ENCODE results near the gene CNTN1. TPM values are rescaled to one million over a fixed set of nuclear protein-coding genes. Genes with fewer than 3 reads are reported as not detected.

The CNTN1 gene
- total RNA-seq, 1 experiment from 2014 or later: 4.6 TPM

- H3K36me3 ChIP-seq: no peaks in the 10 kb centered on the region
- H3K27me3 ChIP-seq (replicated peaks): no peaks in the 10 kb centered on the region
- DNase-seq (ENCODE audit: low read depth in 1 of 2, low spot score in 2 of 2): no peak
- no peak overlapping the region for H3K4me3 ChIP-seq
- no peaks in the 10 kb centered on the region for H3K9me3 ChIP-seq (replicated peaks)
- H3K27ac ChIP-seq: no peak overlapping the region
- H3K4me1 ChIP-seq (replicated peaks): no peaks in the 10 kb centered on the region
Measured at GRCh38 chr12:40820794-40821484, 128.7 kb downstream of the CNTN1 start.

GRCh38 chr12:40825156-40825555 is 132.9 kb downstream of the CNTN1 start:
- no peak for DNase-seq (ENCODE audit: low read depth in 1 of 2, low spot score in 2 of 2)
- Histone ChIP-seq H3K9me3 (replicated peaks) (no peaks in the 10 kb centered on the region), H3K27me3 (replicated peaks) (no peaks in the 10 kb centered on the region), H3K27ac (no peak overlapping the region), H3K4me1 (replicated peaks) (no peaks in the 10 kb centered on the region), H3K4me3 (no peak overlapping the region), H3K36me3 (no peaks in the 10 kb centered on the region)

- Histone ChIP-seq H3K4me3 (no peak overlapping the region), H3K4me1 (replicated peaks) (no peaks in the 10 kb centered on the region), H3K27me3 (replicated peaks) (no peaks in the 10 kb centered on the region), H3K9me3 (replicated peaks) (no peaks in the 10 kb centered on the region), H3K27ac (no peak overlapping the region), H3K36me3 (no peaks in the 10 kb centered on the region)
- DNase-seq (ENCODE audit: low read depth in 1 of 2, low spot score in 2 of 2): no peak
Measured at GRCh38 chr12:40827683-40828592, 135.7 kb downstream of the CNTN1 start.

DNA sequence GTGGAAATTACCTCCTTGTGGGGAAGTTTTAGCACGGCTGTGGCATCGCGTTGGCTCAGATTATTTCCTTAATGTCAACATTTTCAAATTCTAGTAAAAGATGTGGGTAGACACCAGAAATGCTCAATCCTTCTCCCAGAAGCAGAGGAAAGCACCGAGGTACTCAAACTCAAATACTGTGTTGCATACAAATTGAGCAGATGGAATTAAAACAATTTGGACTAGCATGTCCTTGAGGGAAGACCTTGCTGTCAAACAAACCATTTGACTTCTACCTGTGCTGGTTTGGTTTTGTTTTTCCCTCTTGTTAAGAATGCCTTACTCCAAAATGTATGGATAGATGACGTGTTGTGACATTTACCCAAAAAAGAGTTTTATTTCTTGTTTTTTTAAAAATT is 136.4 kb downstream of the CNTN1 start:
- Histone ChIP-seq H3K27me3 (replicated peaks) (no peaks in the 10 kb centered on the region), H3K4me1 (replicated peaks) (no peaks in the 10 kb centered on the region), H3K36me3 (no peaks in the 10 kb centered on the region), H3K9me3 (replicated peaks) (no peaks in the 10 kb centered on the region), H3K4me3 (no peak overlapping the region), H3K27ac (no peak overlapping the region)
- DNase-seq (ENCODE audit: low read depth in 1 of 2, low spot score in 2 of 2): no peak

DNA sequence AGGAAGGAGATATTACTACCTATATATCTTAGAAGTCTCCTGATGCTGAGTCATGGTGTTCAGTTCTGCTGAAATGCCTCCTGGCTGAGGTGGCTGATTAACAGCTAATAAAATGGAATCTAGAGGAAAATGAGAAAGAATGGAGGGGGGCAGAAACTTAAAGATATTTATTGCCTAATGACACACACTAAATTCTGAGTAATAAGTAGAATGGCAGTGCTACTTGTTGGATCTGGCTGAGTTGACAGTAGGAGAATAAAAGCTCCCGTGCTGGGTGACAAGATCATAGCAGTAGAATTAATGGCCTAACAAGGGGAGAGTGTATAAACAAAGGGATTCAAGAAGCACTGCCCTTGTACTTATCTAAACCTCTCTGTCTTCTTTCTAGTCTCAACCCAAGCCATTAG is 137.5 kb downstream of the CNTN1 start:
- no peaks in the 10 kb centered on the region for H3K9me3 ChIP-seq (replicated peaks)
- no peak for DNase-seq (ENCODE audit: low read depth in 1 of 2, low spot score in 2 of 2)
- H3K27me3 ChIP-seq (replicated peaks): no peaks in the 10 kb centered on the region; the same call in 1 of the 2 replicates
- no peak overlapping the region for H3K4me3 ChIP-seq
- H3K27ac ChIP-seq: no peak overlapping the region
- H3K4me1 ChIP-seq (replicated peaks): no peaks in the 10 kb centered on the region
- H3K36me3 ChIP-seq: no peaks in the 10 kb centered on the region

- Histone ChIP-seq H3K36me3 (no peaks in the 10 kb centered on the region), H3K4me1 (replicated peaks) (no peaks in the 10 kb centered on the region), H3K27me3 (replicated peaks) (no peaks in the 10 kb centered on the region; the same call in 1 of the 2 replicates), H3K4me3 (no peak overlapping the region), H3K9me3 (replicated peaks) (no peaks in the 10 kb centered on the region), H3K27ac (no peak overlapping the region)
- no peak for DNase-seq (ENCODE audit: low read depth in 1 of 2, low spot score in 2 of 2)
Measured at GRCh38 chr12:40831916-40832315, 139.7 kb downstream of the CNTN1 start.

- Histone ChIP-seq H3K27ac (no peak overlapping the region), H3K9me3 (replicated peaks) (no peaks in the 10 kb centered on the region), H3K4me3 (no peak overlapping the region), H3K36me3 (no peaks in the 10 kb centered on the region), H3K27me3 (replicated peaks) (no peaks in the 10 kb centered on the region; the same call in 1 of the 2 replicates), H3K4me1 (replicated peaks) (no peaks in the 10 kb centered on the region)
- no peak for DNase-seq (ENCODE audit: low read depth in 1 of 2, low spot score in 2 of 2)
Measured at GRCh38 chr12:40832668-40833067, 140.4 kb downstream of the CNTN1 start.

DNA sequence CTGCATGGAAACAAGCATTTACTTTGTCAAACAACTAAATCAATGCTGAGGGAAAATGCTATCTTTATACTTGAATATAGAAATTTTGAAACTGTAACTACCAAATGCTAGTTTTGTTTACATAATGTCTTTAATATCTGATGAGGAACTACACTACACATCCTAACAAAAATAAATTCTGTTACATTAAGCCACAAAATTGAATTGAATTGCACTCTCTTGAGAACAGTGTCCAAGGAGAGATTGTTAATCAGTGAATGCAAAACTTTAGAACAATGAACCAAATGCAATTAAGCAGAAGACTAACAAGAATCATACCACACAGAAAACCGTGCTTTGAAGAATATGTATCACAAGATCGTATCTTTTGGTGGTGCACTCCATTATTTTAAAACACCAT is 141.6 kb downstream of the CNTN1 start:
- Histone ChIP-seq H3K4me1 (replicated peaks) (no peaks in the 10 kb centered on the region), H3K4me3 (no peak overlapping the region), H3K27ac (no peak overlapping the region), H3K27me3 (replicated peaks) (no peaks in the 10 kb centered on the region; the same call in 1 of the 2 replicates), H3K36me3 (no peaks in the 10 kb centered on the region), H3K9me3 (replicated peaks) (no peaks in the 10 kb centered on the region)
- DNase-seq (ENCODE audit: low read depth in 1 of 2, low spot score in 2 of 2): no peak

GRCh38 chr12:40834321-40834720 is 142.1 kb downstream of the CNTN1 start:
- no peak for DNase-seq (ENCODE audit: low read depth in 1 of 2, low spot score in 2 of 2)
- Histone ChIP-seq H3K9me3 (replicated peaks) (no peaks in the 10 kb centered on the region), H3K4me3 (no peak overlapping the region), H3K36me3 (no peaks in the 10 kb centered on the region), H3K4me1 (replicated peaks) (no peaks in the 10 kb centered on the region), H3K27ac (no peak overlapping the region), H3K27me3 (replicated peaks) (no peaks in the 10 kb centered on the region; the same call in 1 of the 2 replicates)

GRCh38 chr12:40837891-40838429 is 145.7 kb downstream of the CNTN1 start:
- Histone ChIP-seq H3K4me1 (replicated peaks) (no peaks in the 10 kb centered on the region), H3K36me3 (no peaks in the 10 kb centered on the region), H3K9me3 (replicated peaks) (no peaks in the 10 kb centered on the region), H3K4me3 (no peak overlapping the region), H3K27ac (no peak overlapping the region), H3K27me3 (replicated peaks) (no peaks in the 10 kb centered on the region; the same call in 1 of the 2 replicates)
- no peak for DNase-seq (ENCODE audit: low read depth in 1 of 2, low spot score in 2 of 2)

- no peaks in the 10 kb centered on the region for H3K4me1 ChIP-seq (replicated peaks)
- no peak for DNase-seq (ENCODE audit: low read depth in 1 of 2, low spot score in 2 of 2)
- H3K9me3 ChIP-seq (replicated peaks): no peaks in the 10 kb centered on the region
- H3K27me3 ChIP-seq (replicated peaks): no peaks in the 10 kb centered on the region
- no peak overlapping the region for H3K4me3 ChIP-seq
- no peaks in the 10 kb centered on the region for H3K36me3 ChIP-seq
- no peak overlapping the region for H3K27ac ChIP-seq
Measured at GRCh38 chr12:40843495-40843894, 151.3 kb downstream of the CNTN1 start.

- Histone ChIP-seq H3K4me3 (no peak overlapping the region), H3K36me3 (no peaks in the 10 kb centered on the region), H3K27ac (no peak overlapping the region), H3K27me3 (replicated peaks) (no peaks in the 10 kb centered on the region), H3K9me3 (replicated peaks) (no peaks in the 10 kb centered on the region), H3K4me1 (replicated peaks) (no peaks in the 10 kb centered on the region)
- no peak for DNase-seq (ENCODE audit: low read depth in 1 of 2, low spot score in 2 of 2)
Measured at GRCh38 chr12:40853221-40853620, 161.0 kb downstream of the CNTN1 start.

DNA sequence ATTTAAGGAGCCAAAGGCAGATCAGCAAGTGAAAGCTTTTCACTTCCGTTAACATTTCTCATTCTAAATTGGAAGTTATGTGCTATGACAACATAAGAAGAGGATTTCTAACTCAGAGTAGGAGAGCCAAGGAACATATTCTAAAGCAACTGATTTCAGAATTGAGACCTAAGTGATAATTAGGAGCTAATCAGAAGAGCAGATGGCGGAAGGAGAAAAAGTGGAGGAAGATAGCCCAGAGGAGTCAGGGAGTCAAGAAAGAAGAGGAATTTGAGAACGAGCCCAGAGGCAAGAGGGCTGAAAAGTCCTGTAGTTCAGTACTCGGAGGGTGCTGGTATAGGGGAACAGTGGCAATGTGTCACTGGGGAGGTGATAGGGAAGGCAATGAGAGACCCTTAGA is 162.4 kb downstream of the CNTN1 start:
- Histone ChIP-seq H3K4me3 (no peak overlapping the region), H3K27ac (no peak overlapping the region), H3K27me3 (replicated peaks) (no peaks in the 10 kb centered on the region), H3K4me1 (replicated peaks) (no peaks in the 10 kb centered on the region), H3K9me3 (replicated peaks) (no peaks in the 10 kb centered on the region), H3K36me3 (no peaks in the 10 kb centered on the region)
- DNase-seq (ENCODE audit: low read depth in 1 of 2, low spot score in 2 of 2): no peak

DNA sequence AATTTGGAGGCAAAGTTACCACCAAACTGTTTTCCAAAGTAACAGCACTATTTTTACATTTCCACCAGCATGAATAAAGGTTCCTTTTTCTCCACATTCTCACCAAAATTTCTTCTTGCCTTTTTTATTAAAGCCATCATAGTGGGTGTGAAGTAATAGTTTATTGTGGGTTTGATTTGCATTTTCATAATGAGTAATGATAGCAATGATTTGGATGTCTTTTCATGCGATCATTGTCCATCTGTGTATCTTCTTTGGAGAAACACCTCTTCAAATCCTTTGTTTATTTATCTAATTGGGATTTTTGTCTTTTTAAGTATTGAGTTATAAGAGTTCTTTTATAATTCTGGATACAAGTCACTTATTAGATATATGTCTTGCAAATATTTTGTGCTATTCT is 172.7 kb downstream of the CNTN1 start:
- Histone ChIP-seq H3K4me1 (replicated peaks) (no peaks in the 10 kb centered on the region), H3K36me3 (no peaks in the 10 kb centered on the region), H3K27me3 (replicated peaks) (no peaks in the 10 kb centered on the region), H3K27ac (no peak overlapping the region), H3K4me3 (no peak overlapping the region), H3K9me3 (replicated peaks) (no peaks in the 10 kb centered on the region)
- DNase-seq (ENCODE audit: low read depth in 1 of 2, low spot score in 2 of 2): no peak
